Suprapubic skin (tissue), 4 donors: ENCODE results near the gene PHPT1. TPM values are rescaled to one million over a fixed set of nuclear protein-coding genes. Genes with fewer than 3 reads are reported as not detected.
"Not testable (repeated sequence)": the region's sequence is repeated elsewhere in the genome, so short reads cannot be mapped to it uniquely, and the experiment has no call there.

Experiments used
- DNase-seq, 2 donors: peaks; one replicate each; pipeline ENCODE4 v3.0.0-alpha.2; 2019; ENCODE audit warnings: low spot score in 2 of 2
- H3K27ac ChIP-seq: fragments of 200-600 bp; sonication (generic); one replicate; pipeline ENCODE4 v1.5.1; 2019
- H3K27me3 ChIP-seq: fragments of 200-600 bp; sonication (generic); one replicate; pipeline ENCODE4 v1.5.1; 2019
- H3K36me3 ChIP-seq: fragments of 200-600 bp; sonication (generic); one replicate; pipeline ENCODE4 v1.5.1; 2019
- H3K4me1 ChIP-seq: fragments of 200-600 bp; sonication (generic); one replicate; pipeline ENCODE4 v1.5.1; 2019
- H3K4me3 ChIP-seq: fragments of 200-600 bp; sonication (generic); one replicate; pipeline ENCODE4 v1.5.1; 2019; ENCODE audit warnings: mild to moderate bottlenecking
- H3K9me3 ChIP-seq: fragments of 200-600 bp; sonication (generic); one replicate; pipeline ENCODE4 v1.5.1; 2019
- EP300 ChIP-seq: sonication (generic); formaldehyde crosslinking; IDR thresholded peaks from one replicate; pipeline ENCODE4 v1.6.1; 2017; ENCODE audit warnings: antibody characterized with exemption
- POLR2A ChIP-seq, 2 donors: fragments of 450-650 bp; IDR thresholded peaks; one replicate each; pipeline ENCODE4 v1.6.1; 2017; ENCODE audit warnings: antibody characterized with exemption in 2 of 2, mild to moderate bottlenecking in 2 of 2, moderate library complexity in 2 of 2
- POLR2AphosphoS5 ChIP-seq, 3 donors: sonication (generic); formaldehyde crosslinking; IDR thresholded peaks; one replicate each; pipeline ENCODE4 v1.6.1; 2017; ENCODE audit warnings: antibody characterized with exemption in 3 of 3
- WGBS: methylation state at CpG from one replicate; pipeline ENCODE4 v1.1.5; 2018; 5-methylcytosine and 5-hydroxymethylcytosine counted together
- total RNA-seq, 4 donors: library from RNA; depleted of rRNA; stranded (reverse); fragments of >200 nt; gene quantifications; one replicate each; pipeline ENCODE4 v1.1.0, GENCODE V29; 2016
- TF ChIP-seq, protein P1 (sequence below), 2 donors: fragments of 200-600 bp in 1 of 2; fragments of 450-650 bp in 1 of 2; sonication (generic) in 1 of 2; IDR thresholded peaks; one replicate each; pipeline ENCODE4 v1.5.1; 2016 to 2019; ENCODE audit warnings: antibody characterized with exemption in 2 of 2, mild to moderate bottlenecking in 1 of 2, moderate library complexity in 1 of 2

The PHPT1 gene
- total RNA-seq, 4 donors from 2014 or later: 41.9 to 64.2 (median 46.6) TPM

DNA sequence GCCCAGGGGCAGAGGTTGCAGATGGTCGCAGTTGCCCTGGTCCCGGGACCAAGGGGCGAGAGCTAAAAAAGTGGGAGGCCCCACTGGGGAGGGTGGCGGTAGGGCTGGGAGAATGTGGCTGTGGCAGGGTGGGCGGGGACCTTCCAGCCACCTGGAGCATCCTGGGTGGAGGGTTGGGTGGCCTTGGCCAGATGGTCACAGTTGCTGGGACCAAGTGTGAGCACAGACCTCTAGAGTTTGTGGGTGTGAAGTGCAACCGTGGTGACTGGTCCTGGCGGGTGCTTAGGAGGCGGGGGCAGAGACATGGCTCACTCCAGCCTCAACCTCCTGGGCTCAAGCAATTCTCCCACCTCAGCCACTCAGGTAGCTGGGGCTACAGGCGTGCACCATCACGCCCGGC is 31.4 kb downstream of the PHPT1 start:
- H3K4me1 ChIP-seq: peaks cover 28% of the 10 kb centered on the region
- H3K9me3 ChIP-seq: no peaks in the 10 kb centered on the region
- TF ChIP-seq POLR2A (IDR thresholded peaks at IDR 0.05) (no peak), EP300 (no peak), POLR2AphosphoS5 (IDR thresholded peaks at IDR 0.05) (no peak)
- TF ChIP-seq, protein P1, sequence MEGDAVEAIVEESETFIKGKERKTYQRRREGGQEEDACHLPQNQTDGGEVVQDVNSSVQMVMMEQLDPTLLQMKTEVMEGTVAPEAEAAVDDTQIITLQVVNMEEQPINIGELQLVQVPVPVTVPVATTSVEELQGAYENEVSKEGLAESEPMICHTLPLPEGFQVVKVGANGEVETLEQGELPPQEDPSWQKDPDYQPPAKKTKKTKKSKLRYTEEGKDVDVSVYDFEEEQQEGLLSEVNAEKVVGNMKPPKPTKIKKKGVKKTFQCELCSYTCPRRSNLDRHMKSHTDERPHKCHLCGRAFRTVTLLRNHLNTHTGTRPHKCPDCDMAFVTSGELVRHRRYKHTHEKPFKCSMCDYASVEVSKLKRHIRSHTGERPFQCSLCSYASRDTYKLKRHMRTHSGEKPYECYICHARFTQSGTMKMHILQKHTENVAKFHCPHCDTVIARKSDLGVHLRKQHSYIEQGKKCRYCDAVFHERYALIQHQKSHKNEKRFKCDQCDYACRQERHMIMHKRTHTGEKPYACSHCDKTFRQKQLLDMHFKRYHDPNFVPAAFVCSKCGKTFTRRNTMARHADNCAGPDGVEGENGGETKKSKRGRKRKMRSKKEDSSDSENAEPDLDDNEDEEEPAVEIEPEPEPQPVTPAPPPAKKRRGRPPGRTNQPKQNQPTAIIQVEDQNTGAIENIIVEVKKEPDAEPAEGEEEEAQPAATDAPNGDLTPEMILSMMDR (IDR thresholded peaks at IDR 0.05): no peak
- H3K27me3 ChIP-seq: no peaks in the 10 kb centered on the region
- H3K36me3 ChIP-seq: no peaks in the 10 kb centered on the region
- no peak overlapping the region for H3K27ac ChIP-seq
- no peak for DNase-seq
- WGBS: 77% methylated on average over 11 of the region's 11 CpGs
- H3K4me3 ChIP-seq: no peak overlapping the region

GRCh38 chr9:136881691-136882108 is 32.5 kb downstream of the PHPT1 start:
- Histone ChIP-seq H3K27ac (peak overlapping the region; percentile 73), H3K9me3 (no peaks in the 10 kb centered on the region), H3K36me3 (no peaks in the 10 kb centered on the region), H3K27me3 (no peaks in the 10 kb centered on the region), H3K4me3 (peak overlapping the region; percentile 35), H3K4me1 (peaks cover 32% of the 10 kb centered on the region)
- no peak for DNase-seq
- TF ChIP-seq, protein P1 (IDR thresholded peaks at IDR 0.05): no peak
- no peak for TF ChIP-seq EP300
- no peak for TF ChIP-seq POLR2AphosphoS5 (IDR thresholded peaks at IDR 0.05)
- TF ChIP-seq POLR2A (IDR thresholded peaks at IDR 0.05): no peak
- WGBS: 3% methylated on average over 5 of the region's 9 CpGs

GRCh38 chr9:136882109-136882946 is 33.1 kb downstream of the PHPT1 start:
- peak overlapping the region; percentile 35 for H3K4me3 ChIP-seq
- no peaks in the 10 kb centered on the region for H3K27me3 ChIP-seq
- DNase-seq: peak in 1 of 2 donors; percentile 87
- H3K36me3 ChIP-seq: no peaks in the 10 kb centered on the region
- TF ChIP-seq POLR2A (IDR thresholded peaks at IDR 0.05) (no peak), POLR2AphosphoS5 (IDR thresholded peaks at IDR 0.05) (peak in 2 of 3 donors; percentile 18 to 25)
- peak overlapping the region; percentile 73 for H3K27ac ChIP-seq
- WGBS: 10% methylated on average over 12 of the region's 19 CpGs
- H3K9me3 ChIP-seq: no peaks in the 10 kb centered on the region
- H3K4me1 ChIP-seq: peaks cover 38% of the 10 kb centered on the region

DNA sequence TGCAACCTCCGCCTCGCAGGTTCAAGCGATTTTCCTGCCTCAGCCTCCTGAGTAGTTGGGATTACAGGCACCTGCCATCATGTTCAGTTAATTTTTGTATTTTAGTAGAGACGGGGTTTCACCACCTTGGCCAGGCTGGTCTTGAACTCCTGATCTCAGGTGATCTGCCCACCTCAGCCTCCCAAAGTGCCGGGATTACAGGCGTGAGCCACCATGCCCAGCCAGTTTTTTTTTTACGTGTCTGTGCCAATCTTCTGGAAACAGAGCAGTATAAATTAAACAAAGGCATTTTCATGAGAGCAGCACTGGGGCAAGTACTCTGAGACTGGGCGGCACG is 33.7 kb downstream of the PHPT1 start:
- H3K4me3 ChIP-seq, H3K36me3 ChIP-seq, DNase-seq, H3K9me3 ChIP-seq, H3K27me3 ChIP-seq: not testable (repeated sequence)
- H3K4me1 ChIP-seq: peaks cover 43% of the 10 kb centered on the region
- 47% methylated on average over 9 of the region's 9 CpGs for WGBS
- H3K27ac ChIP-seq: peak overlapping the region; percentile 73

GRCh38 chr9:136883670-136884069 is 34.5 kb downstream of the PHPT1 start:
- not testable (repeated sequence) for H3K4me3 ChIP-seq, DNase-seq, H3K36me3 ChIP-seq, H3K27ac ChIP-seq, H3K9me3 ChIP-seq, H3K27me3 ChIP-seq
- peaks cover 43% of the 10 kb centered on the region for H3K4me1 ChIP-seq
- WGBS: 82% methylated on average over 10 of the region's 10 CpGs

- Histone ChIP-seq H3K4me3 (peak within 1 kb of the TSS; percentile 98), H3K9me3 (no peaks in the 10 kb centered on the region), H3K27ac (peak within 1 kb of the TSS; percentile 85), H3K4me1 (peaks cover 43% of the 10 kb centered on the region), H3K27me3 (no peaks in the 10 kb centered on the region), H3K36me3 (no peaks in the 10 kb centered on the region)
- no CpG with 5 or more reads among the region's 88 CpGs for WGBS
- peak; percentile 97 to 98 for DNase-seq
- peak in 1 of 3 donors; percentile 81 for TF ChIP-seq POLR2AphosphoS5 (IDR thresholded peaks at IDR 0.05)
- no peak for TF ChIP-seq POLR2A (IDR thresholded peaks at IDR 0.05)
Measured at GRCh38 chr9:136885950-136886578, 36.9 kb downstream of the PHPT1 start, which contains the start of gene TRAF2. Gene TRAF2 (plus strand): TSS chr9:136886516. CDS start chr9:136898741, 12,225 bp downstream.
